GM12872 (cell line): Measurements from ENCODE around the gene UBLCP1.

Experiments
- TF ChIP-seq, protein P1 (sequence below): IDR thresholded peaks from 3 replicates; pipeline ENCODE4 v1.5.1; 2011; ENCODE audit warnings: low read depth, mild to moderate bottlenecking, low read length, moderate library complexity; ENCODE audit not compliant: insufficient read depth

The UBLCP1 gene, protein sequence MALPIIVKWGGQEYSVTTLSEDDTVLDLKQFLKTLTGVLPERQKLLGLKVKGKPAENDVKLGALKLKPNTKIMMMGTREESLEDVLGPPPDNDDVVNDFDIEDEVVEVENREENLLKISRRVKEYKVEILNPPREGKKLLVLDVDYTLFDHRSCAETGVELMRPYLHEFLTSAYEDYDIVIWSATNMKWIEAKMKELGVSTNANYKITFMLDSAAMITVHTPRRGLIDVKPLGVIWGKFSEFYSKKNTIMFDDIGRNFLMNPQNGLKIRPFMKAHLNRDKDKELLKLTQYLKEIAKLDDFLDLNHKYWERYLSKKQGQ

DNA sequence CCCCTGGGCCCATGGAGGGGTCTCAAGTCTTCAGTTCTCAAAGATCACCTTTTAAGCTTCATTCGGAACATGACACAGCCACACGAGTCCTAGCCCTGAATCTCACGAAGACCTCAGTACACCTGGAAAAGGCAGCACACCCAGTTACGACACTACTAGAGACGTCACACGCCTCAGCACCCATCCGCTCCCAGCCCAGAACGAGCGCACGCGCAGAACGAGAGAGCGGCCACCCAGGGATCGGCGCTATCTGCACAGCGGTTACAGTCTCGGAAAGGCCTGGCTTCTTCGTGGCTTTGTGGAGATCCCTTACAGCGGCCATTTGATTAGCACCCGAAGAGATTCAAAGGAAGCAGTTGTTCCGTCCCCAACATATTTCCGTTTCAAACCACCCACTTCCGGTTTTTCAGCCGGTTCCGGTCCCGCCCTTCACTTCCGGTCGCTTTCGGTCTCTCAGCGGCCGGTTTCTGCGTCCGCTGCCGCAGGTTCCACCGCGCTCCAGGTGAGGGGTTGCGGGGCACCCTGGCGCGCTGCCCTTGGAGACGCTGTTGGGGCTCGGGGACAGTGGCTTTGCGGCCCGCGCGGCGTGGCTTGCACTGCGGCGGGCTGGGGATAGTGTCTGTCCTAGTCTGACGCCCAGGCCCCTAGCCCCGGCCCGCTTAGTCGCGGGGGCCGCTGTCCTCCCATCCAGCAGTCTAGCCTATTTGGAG is at the start of gene UBLCP1:
Gene UBLCP1 (plus strand): TSS at position 432 of the 710 bp plus-strand sequence. CDS start 5,626 bp downstream, outside the sequence.
- TF ChIP-seq, protein P1, sequence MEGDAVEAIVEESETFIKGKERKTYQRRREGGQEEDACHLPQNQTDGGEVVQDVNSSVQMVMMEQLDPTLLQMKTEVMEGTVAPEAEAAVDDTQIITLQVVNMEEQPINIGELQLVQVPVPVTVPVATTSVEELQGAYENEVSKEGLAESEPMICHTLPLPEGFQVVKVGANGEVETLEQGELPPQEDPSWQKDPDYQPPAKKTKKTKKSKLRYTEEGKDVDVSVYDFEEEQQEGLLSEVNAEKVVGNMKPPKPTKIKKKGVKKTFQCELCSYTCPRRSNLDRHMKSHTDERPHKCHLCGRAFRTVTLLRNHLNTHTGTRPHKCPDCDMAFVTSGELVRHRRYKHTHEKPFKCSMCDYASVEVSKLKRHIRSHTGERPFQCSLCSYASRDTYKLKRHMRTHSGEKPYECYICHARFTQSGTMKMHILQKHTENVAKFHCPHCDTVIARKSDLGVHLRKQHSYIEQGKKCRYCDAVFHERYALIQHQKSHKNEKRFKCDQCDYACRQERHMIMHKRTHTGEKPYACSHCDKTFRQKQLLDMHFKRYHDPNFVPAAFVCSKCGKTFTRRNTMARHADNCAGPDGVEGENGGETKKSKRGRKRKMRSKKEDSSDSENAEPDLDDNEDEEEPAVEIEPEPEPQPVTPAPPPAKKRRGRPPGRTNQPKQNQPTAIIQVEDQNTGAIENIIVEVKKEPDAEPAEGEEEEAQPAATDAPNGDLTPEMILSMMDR: no peak

DNA sequence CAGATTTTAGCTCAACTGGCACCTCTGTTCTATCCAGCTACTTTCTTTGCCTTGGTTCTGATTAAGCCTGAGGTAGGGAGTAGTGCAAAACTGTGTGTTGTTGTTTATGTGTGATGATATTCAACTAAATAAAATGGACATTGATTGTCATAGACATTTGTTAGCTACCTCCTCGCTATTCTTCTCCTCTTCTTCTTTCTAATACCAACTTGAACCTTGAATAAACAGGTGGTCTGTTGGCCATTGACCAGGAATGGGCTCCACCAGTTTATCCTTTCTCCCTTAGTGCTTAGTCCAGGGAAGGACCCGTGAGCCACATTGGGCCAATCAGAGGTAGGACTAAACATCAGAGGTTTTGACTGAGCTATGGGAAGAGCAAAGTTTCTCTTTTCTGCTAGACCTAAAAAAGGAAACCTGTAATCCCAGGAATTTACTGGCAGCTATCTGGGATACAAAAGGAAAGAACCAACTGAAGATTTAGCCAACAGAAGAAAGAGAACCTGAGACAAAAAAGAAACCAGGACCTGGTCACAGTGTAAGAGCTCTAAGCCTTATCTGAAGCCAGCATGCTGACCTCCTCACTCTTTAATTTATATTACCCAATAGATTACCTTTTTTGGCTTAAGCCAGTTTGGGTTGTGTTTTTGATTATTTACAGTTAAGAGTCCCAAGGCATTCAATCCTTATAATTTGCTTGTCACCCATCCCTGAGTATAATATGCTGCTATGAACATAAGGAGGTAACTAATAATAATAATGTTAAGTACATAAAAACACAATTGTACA is 48.4 kb upstream of the UBLCP1 start:
- TF ChIP-seq, protein P1: no peak

DNA sequence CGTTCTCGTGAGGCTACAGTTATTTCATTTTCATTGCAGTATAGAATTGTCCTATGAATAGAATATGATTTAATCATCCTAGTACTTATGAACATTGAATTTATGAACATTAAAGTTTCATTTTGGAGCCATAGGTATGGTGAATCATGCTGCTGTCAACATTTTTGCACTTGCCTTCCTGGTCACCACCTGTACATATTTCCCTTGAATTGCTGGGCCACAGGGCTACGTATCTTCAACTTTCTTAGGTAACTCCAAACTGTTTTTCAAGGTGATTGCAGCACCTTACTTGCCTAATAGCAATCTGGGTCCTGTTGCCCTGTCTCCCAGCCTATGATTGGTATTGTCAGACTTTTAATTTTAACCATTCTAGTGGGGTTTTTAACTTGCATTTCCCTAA is 47.2 kb upstream of the UBLCP1 start:
- TF ChIP-seq, protein P1: no peak

DNA sequence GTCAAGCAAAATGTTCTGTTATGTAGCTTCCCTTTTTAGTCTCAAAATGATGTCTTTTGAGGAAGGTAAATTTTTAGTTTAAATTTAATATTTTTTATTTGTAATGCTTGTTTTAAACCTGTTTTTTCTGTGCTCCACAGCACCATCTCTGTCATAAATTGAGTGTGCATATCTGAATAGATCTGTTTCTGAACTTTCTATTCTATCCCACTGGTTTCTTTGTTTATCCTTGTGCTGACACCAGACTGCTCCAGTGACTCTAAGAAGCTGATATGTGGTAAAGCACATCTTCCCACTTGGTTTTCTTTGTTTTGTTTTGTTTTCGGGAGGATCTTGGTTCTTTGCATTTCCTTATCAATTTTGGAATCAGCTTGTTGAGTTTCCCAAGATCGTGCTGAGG is 46.6 kb upstream of the UBLCP1 start:
- TF ChIP-seq, protein P1: no peak

DNA sequence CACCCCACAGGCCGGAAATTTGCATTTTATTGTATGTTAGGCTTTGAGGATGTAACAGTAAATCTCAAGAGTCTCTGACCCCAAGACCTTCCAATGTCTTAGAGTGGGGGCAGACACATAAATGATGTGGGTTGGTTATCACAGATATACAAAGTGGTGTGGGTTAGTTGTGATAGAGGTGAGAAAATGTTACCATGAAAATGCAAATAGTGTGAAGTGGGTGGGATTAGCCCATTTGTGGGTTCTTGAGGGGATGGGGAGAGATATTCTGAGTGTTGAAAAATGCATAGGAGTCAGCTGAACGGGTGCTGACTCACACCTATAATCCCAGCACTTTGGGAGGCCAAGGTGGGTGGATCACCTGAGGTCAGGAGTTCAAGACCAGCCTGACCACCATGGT is 45.9 kb upstream of the UBLCP1 start:
- TF ChIP-seq, protein P1: no peak

DNA sequence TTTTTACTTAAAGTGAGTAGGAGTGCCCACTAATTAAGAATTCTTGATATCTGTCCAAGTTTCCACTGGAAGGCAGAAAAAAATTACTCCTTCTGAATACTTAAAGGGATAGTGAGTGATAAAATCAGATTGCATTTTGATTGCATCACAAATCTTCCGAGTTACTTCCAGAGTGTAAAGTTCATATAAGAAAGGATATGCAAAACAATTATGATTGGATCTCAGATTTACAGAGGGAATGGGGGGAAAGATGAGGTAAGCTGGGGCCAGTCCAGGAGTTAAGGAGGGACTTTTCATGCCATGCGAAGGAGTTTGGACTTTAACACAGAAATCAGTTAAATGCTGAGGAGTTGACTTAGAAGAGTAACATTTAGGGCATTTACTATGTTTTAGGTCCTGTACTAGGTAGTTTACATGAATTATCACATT is 44.5 kb upstream of the UBLCP1 start:
- TF ChIP-seq, protein P1: no peak

DNA sequence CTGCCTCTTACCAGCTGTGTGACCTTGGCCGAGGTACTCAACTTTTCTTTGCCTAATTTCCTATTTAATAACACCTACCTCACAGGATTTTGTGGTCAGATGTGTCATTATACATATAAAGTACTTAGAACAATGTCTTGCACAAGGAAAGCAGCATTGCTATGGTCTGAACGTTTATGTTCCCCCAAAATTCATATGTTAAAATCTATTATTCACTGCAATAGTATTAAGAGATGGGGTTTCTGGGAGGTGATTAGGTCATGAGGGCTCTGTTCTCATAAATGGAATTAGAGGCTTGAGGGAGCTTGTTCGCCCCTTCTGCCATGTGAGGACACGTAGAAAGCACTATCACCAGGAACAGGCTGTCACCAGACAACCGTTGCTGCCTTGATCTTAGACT is 42.9 kb upstream of the UBLCP1 start:
- TF ChIP-seq, protein P1: no peak
